HCT116 (cell line): ENCODE data around the gene SENP8. TPM values are rescaled to one million over a fixed set of nuclear protein-coding genes. Genes with fewer than 3 reads are reported as not detected.

ENCODE experiments used
- ATAC-seq: fragments of 200-7000 bp; cut with Tn5 transposase; 2 replicates; pipeline ENCODE4 v1.9.1; 2020; ENCODE audit warnings: mild to moderate bottlenecking, moderate library complexity
- BruUV-seq: library from RNA; stranded (reverse); fragments of 400-500 nt; replicated peaks from 2 replicates; lab custom pipeline; 2021; lab: Mats Ljungman, UMichigan
- CTCF ChIA-PET: fragments of 300-600 bp; sonication (Branson Sonifier 250); formaldehyde crosslinking; loops from one replicate; lab custom pipeline; 2021; ENCODE audit warnings: antibody characterized with exemption; lab: Charles Lee
- POLR2A ChIA-PET: fragments of 300-600, 350-600 bp; sonication (Branson Sonifier 250); formaldehyde crosslinking; loops from one replicate; lab custom pipeline; 2021; ENCODE audit warnings: antibody characterized with exemption; lab: Charles Lee
- RAD21 ChIA-PET, 2 experiments: fragments of 300-600 bp; sonication (Branson Sonifier 250); formaldehyde crosslinking; loops; one replicate each; lab custom pipeline; 2023; ENCODE audit warnings: low total read pairs in 2 of 2; ENCODE audit not compliant: uncharacterized antibody in 2 of 2, unreplicated experiment in 2 of 2, low non-redundant PET in 1 of 2; lab: Charles Lee
- DNase-seq: peaks from one replicate; pipeline ENCODE4 v3.0.0-alpha.2; 2010; ENCODE audit warnings: low read depth, low spot score
- H2AFZ ChIP-seq: fragments of 200-600 bp; shearing (Covaris generic), sonication (generic); 2 replicates; pipeline ENCODE4 v1.6.1; 2017; ENCODE audit warnings: low read depth, mixed run types, mixed read lengths, antibody characterized with exemption, low read length; ENCODE audit not compliant: poor library complexity, severe bottlenecking
- H3K27ac ChIP-seq: 2 replicates; pipeline ENCODE4 v1.5.1; 2012; ENCODE audit warnings: low read depth, low read length
- H3K27me3 ChIP-seq: fragments of 200-600 bp; sonication (generic); 2 replicates; pipeline ENCODE4 v1.6.1; 2016; ENCODE audit warnings: mixed run types, low read length, mixed read lengths; ENCODE audit not compliant: insufficient read depth
- H3K36me3 ChIP-seq, 2 experiments: fragments of 200-500 bp in 1 of 2; fragments of 200-600 bp in 1 of 2; sonication (Bioruptor generic) in 1 of 2; sonication (generic) in 1 of 2; 2 replicates each; pipeline versions ENCODE4 v1.5.1 to v1.6.1; 2014 to 2016; ENCODE audit warnings: low read length in 2 of 2, inconsistent platforms in 1 of 2, mixed read lengths in 1 of 2, mixed run types in 1 of 2; ENCODE audit not compliant: insufficient read depth in 2 of 2, control insufficient read depth in 1 of 2
- H3K4me1 ChIP-seq, 2 experiments: fragments of 200-600 bp in 1 of 2; sonication (generic) in 1 of 2; 2 replicates each; pipeline versions ENCODE4 v1.5.1 to v1.6.1; 2012 to 2017; ENCODE audit warnings: low read length in 2 of 2, inconsistent platforms in 1 of 2, mild to moderate bottlenecking in 1 of 2, mixed read lengths in 1 of 2, mixed run types in 1 of 2, moderate library complexity in 1 of 2; ENCODE audit not compliant: insufficient read depth in 2 of 2, control insufficient read depth in 1 of 2
- H3K4me2 ChIP-seq: fragments of 200-600 bp; sonication (generic); 2 replicates; pipeline ENCODE4 v1.6.1; 2017; ENCODE audit warnings: mixed run types, low read length, mixed read lengths
- H3K4me3 ChIP-seq, 2 experiments: fragments of 200-600 bp in 1 of 2; sonication (generic) in 1 of 2; replicated peaks in 1 of 2; 2 replicates each; pipeline ENCODE4 v1.5.1; 2011 to 2016; ENCODE audit warnings: low read length in 2 of 2, control low read depth in 1 of 2, low read depth in 1 of 2, mild to moderate bottlenecking in 1 of 2, mixed read lengths in 1 of 2, mixed run types in 1 of 2
- H3K79me2 ChIP-seq: fragments of 200-600 bp; sonication (generic); 2 replicates; pipeline ENCODE4 v1.6.1; 2017; ENCODE audit warnings: mild to moderate bottlenecking, mixed run types, low read length, moderate library complexity, mixed read lengths; ENCODE audit not compliant: insufficient read depth
- H3K9ac ChIP-seq: fragments of 200-600 bp; sonication (generic); 2 replicates; pipeline ENCODE4 v1.6.1; 2016; ENCODE audit warnings: low read length, mixed read lengths
- H3K9me2 ChIP-seq: fragments of 200-600 bp; sonication (generic), shearing (Covaris generic); 2 replicates; pipeline ENCODE4 v1.6.1; 2017; ENCODE audit warnings: mixed run types, mild to moderate bottlenecking, moderate library complexity; ENCODE audit not compliant: insufficient read depth
- H3K9me3 ChIP-seq, 2 experiments: fragments of 200-500 bp in 1 of 2; fragments of 200-600 bp in 1 of 2; sonication (Bioruptor generic) in 1 of 2; sonication (generic) in 1 of 2; 2 replicates each; pipeline ENCODE4 v1.6.1; 2014 to 2017; ENCODE audit warnings: low read length in 2 of 2, mixed read lengths in 2 of 2, inconsistent platforms in 1 of 2, low read depth in 1 of 2, mild to moderate bottlenecking in 1 of 2, mixed run types in 1 of 2, moderate library complexity in 1 of 2; ENCODE audit not compliant: control insufficient read depth in 1 of 2, insufficient read depth in 1 of 2
- H4K20me1 ChIP-seq: fragments of 200-600 bp; sonication (generic), shearing (Covaris generic); 2 replicates; pipeline ENCODE4 v1.6.1; 2017; ENCODE audit warnings: mixed run types, mild to moderate bottlenecking, moderate library complexity; ENCODE audit not compliant: insufficient read depth
- CBX3 ChIP-seq: IDR thresholded peaks from 2 replicates; pipeline ENCODE4 v1.6.1; 2012; ENCODE audit warnings: low read depth
- EZH2 ChIP-seq: fragments of 200-600 bp; sonication (generic); IDR thresholded peaks from 2 replicates; pipeline ENCODE4 v1.6.1; 2017; ENCODE audit warnings: antibody characterized with exemption, mixed run types
- EZH2phosphoT487 ChIP-seq: fragments of 200-600 bp; IDR thresholded peaks from 2 replicates; pipeline ENCODE4 v1.6.1; 2018; ENCODE audit warnings: antibody characterized with exemption, borderline replicate concordance
- POLR2AphosphoS5 ChIP-seq: IDR thresholded peaks from 2 replicates; pipeline ENCODE4 v1.6.1; 2011; ENCODE audit warnings: mild to moderate bottlenecking, low read depth, low read length, moderate library complexity
- SIN3A ChIP-seq: IDR thresholded peaks from 2 replicates; pipeline ENCODE4 v1.6.1; 2012; ENCODE audit warnings: low read depth
- SRF ChIP-seq: IDR thresholded peaks from 2 replicates; pipeline ENCODE4 v1.6.1; 2012; ENCODE audit warnings: low read depth
- TCF7L2 ChIP-seq: IDR thresholded peaks from 2 replicates; pipeline ENCODE4 v1.7.0; 2011; ENCODE audit warnings: borderline replicate concordance, inconsistent platforms; ENCODE audit not compliant: insufficient read depth, insufficient read length; ENCODE audit errors: extremely low read depth
- intact Hi-C: fragments of 100-400 bp; cut with micrococcal nuclease; formaldehyde crosslinking; loops from 2 replicates; pipeline ENCODE4 v1.10.0; 2022
- total RNA-seq: library from RNA; stranded (reverse); gene quantifications from one replicate; pipeline ENCODE4 v1.2.1, GENCODE V29; 2021; ENCODE audit not compliant: unreplicated experiment
- TF ChIP-seq, protein P1 (sequence below): IDR thresholded peaks from 2 replicates; pipeline ENCODE4 v1.6.1; 2011; ENCODE audit warnings: mild to moderate bottlenecking, low read length, moderate library complexity; ENCODE audit not compliant: insufficient replicate concordance; ENCODE audit errors: extremely low read depth
- TF ChIP-seq, protein P2 (sequence below), 3 experiments: fragments of 200-600 bp in 1 of 3; sonication (generic) in 1 of 3; IDR thresholded peaks in 2 of 3; conservative IDR thresholded peaks in 1 of 3; 2 replicates each; pipeline ENCODE4 v1.5.1; 2012 to 2017; ENCODE audit warnings: low read depth in 2 of 3, low read length in 2 of 3, antibody characterized with exemption in 1 of 3, borderline replicate concordance in 1 of 3, control low read depth in 1 of 3, mild to moderate bottlenecking in 1 of 3, mixed read lengths in 1 of 3, mixed run types in 1 of 3, moderate library complexity in 1 of 3; ENCODE audit not compliant: insufficient read depth in 1 of 3

Gene SENP8
- total RNA-seq, 1 experiment from 2014 or later = 3.8 TPM

DNA sequence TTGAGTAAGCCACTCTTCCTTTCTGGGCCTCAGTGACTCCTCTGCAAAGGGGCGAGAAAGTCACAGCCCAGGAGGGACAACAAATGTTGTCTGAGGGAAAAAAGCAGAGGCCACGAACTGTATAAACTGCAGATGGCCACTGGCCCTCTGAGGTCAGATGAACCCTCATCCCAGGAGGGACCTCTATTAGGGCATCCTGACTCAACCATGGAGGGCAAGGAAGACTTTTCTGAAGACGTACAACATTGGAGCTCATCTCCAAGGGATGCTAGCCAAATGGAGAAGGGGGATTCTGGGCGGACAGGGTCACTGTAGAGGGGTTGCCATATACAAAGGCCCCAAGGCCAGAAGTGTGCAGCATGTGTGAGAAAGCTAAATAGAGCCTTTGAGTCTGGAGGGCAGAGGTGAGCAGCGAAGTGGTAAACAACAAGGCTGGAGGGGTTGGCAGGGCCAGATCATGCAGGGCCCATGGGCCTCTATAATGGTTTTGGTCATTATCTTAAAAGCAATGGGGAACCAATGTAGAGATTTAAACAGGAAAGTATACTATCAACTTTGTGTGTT is 62.6 kb downstream of the SENP8 start:
- Histone ChIP-seq H3K9me2 (no peaks in the 10 kb centered on the region), H3K4me1 (peaks cover 20 to 23% of the 10 kb centered on the region in 2 experiments), H3K9ac (no peak overlapping the region), H2AFZ (no peak overlapping the region), H3K79me2 (no peaks in the 10 kb centered on the region), H4K20me1 (no peaks in the 10 kb centered on the region), H3K27ac (no peak overlapping the region), H3K36me3 (no peaks in the 10 kb centered on the region), H3K9me3 (no peaks in the 10 kb centered on the region), H3K27me3 (no peaks in the 10 kb centered on the region), H3K4me3 (no peak overlapping the region), H3K4me2 (no peak overlapping the region)
- DNase-seq (no peak), ATAC-seq (no peak)
- ChIA-PET RAD21 (no interaction called here), POLR2A (no interaction called here), CTCF (no interaction called here)
- TF ChIP-seq, protein P1, sequence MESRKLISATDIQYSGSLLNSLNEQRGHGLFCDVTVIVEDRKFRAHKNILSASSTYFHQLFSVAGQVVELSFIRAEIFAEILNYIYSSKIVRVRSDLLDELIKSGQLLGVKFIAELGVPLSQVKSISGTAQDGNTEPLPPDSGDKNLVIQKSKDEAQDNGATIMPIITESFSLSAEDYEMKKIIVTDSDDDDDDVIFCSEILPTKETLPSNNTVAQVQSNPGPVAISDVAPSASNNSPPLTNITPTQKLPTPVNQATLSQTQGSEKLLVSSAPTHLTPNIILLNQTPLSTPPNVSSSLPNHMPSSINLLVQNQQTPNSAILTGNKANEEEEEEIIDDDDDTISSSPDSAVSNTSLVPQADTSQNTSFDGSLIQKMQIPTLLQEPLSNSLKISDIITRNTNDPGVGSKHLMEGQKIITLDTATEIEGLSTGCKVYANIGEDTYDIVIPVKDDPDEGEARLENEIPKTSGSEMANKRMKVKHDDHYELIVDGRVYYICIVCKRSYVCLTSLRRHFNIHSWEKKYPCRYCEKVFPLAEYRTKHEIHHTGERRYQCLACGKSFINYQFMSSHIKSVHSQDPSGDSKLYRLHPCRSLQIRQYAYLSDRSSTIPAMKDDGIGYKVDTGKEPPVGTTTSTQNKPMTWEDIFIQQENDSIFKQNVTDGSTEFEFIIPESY = no peak
- TF ChIP-seq TCF7L2 (no peak), SIN3A (no peak), EZH2 (no peak), EZH2phosphoT487 (no peak), POLR2AphosphoS5 (no peak), SRF (no peak), CBX3 (no peak)
- TF ChIP-seq, protein P2, sequence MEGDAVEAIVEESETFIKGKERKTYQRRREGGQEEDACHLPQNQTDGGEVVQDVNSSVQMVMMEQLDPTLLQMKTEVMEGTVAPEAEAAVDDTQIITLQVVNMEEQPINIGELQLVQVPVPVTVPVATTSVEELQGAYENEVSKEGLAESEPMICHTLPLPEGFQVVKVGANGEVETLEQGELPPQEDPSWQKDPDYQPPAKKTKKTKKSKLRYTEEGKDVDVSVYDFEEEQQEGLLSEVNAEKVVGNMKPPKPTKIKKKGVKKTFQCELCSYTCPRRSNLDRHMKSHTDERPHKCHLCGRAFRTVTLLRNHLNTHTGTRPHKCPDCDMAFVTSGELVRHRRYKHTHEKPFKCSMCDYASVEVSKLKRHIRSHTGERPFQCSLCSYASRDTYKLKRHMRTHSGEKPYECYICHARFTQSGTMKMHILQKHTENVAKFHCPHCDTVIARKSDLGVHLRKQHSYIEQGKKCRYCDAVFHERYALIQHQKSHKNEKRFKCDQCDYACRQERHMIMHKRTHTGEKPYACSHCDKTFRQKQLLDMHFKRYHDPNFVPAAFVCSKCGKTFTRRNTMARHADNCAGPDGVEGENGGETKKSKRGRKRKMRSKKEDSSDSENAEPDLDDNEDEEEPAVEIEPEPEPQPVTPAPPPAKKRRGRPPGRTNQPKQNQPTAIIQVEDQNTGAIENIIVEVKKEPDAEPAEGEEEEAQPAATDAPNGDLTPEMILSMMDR (IDR thresholded peaks at IDR 0.05 in 2 of 3, conservative IDR thresholded peaks at IDR 0.05 in 1 of 3; ENCODE audit: borderline replicate concordance in 1 of 3, insufficient read depth in 1 of 3, low read depth in 2 of 3, low read length in 2 of 3) = no peak
- no TSS peak for BruUV-seq
- intact Hi-C loops = no loop called here
